Gastrocnemius medialis (tissue), 4 donors: Measurements from ENCODE around the gene CEPT1. TPM values are rescaled to one million over a fixed set of nuclear protein-coding genes. Genes with fewer than 3 reads are reported as not detected.
A peak's percentile ranks its signal among the peaks of the same experiment; 100 is the strongest.

ENCODE experiments used
- ATAC-seq, 2 donors: fragments of 150-250 bp; one replicate each; pipeline ENCODE4 v1.9.1; 2016
- DNase-seq, 2 donors: peaks; one replicate each; pipeline ENCODE4 v3.0.0-alpha.2; 2019
- H3K27ac ChIP-seq, 4 donors: fragments of 200-600 bp; sonication (generic); 1 replicate in 1 of 4; 2 replicates in 3 of 4; pipeline ENCODE4 v1.5.1; 2016 to 2018; ENCODE audit warnings: mild to moderate bottlenecking in 2 of 4, moderate library complexity in 1 of 4
- H3K27me3 ChIP-seq, 3 donors: fragments of 200-600 bp; sonication (generic) in 2 of 3; 1 replicate in 1 of 3; 2 replicates in 2 of 3; pipeline versions ENCODE4 v1.5.1 to v1.6.0; 2016 to 2019; ENCODE audit warnings: mild to moderate bottlenecking in 1 of 3, moderate library complexity in 1 of 3
- H3K36me3 ChIP-seq, 2 donors: fragments of 200-600 bp; sonication (generic) in 1 of 2; one replicate each; pipeline ENCODE4 v1.5.1; 2017 to 2018
- H3K4me1 ChIP-seq, 2 donors: fragments of 200-600 bp; sonication (generic) in 1 of 2; one replicate each; pipeline ENCODE4 v1.5.1; 2016 to 2017; ENCODE audit warnings: mild to moderate bottlenecking in 2 of 2
- H3K4me3 ChIP-seq, 4 donors: fragments of 200-600 bp; sonication (generic) in 3 of 4; 1 replicate in 1 of 4; 2 replicates in 3 of 4; pipeline ENCODE4 v1.5.1; 2016 to 2019; ENCODE audit warnings: mild to moderate bottlenecking in 2 of 4
- H3K9me3 ChIP-seq, 3 donors: fragments of 200-600 bp; sonication (generic) in 2 of 3; 1 replicate in 1 of 3; 2 replicates in 2 of 3; pipeline ENCODE4 v1.5.1; 2016 to 2019
- CTCF ChIP-seq, 5 experiments: fragments of 450-650 bp in 3 of 5; fragments of 200-600 bp in 2 of 5; sonication (generic) in 2 of 5; IDR thresholded peaks in 4 of 5; conservative IDR thresholded peaks in 1 of 5; 1 replicate in 4 of 5; 2 replicates in 1 of 5; pipeline ENCODE4 v1.5.1; 2016 to 2019; ENCODE audit warnings: antibody characterized with exemption in 5 of 5, mild to moderate bottlenecking in 3 of 5, moderate library complexity in 3 of 5
- POLR2A ChIP-seq, 2 donors: fragments of 450-650 bp; IDR thresholded peaks; one replicate each; pipeline ENCODE4 v1.6.1; 2017; ENCODE audit warnings: antibody characterized with exemption in 2 of 2, mild to moderate bottlenecking in 2 of 2, moderate library complexity in 2 of 2
- in situ Hi-C, 4 donors: fragments of 200-750 bp; cut with MboI; loops; one replicate each; pipeline versions ENCODE4 v1.15.0 to v1.8.0; 2017; ENCODE audit warnings: low sequenced_read_pairs in 4 of 4
- intact Hi-C: fragments of 100-400 bp; cut with DNase I; formaldehyde crosslinking; loops from one replicate; pipeline ENCODE4 v1.15.1; 2023; ENCODE audit warnings: low total_unique reads
- total RNA-seq, 4 donors: library from RNA; depleted of rRNA; stranded (reverse); fragments of >200 nt; gene quantifications; one replicate each; pipeline versions ENCODE4 v1.1.0 to v1.2.3, GENCODE V29; 2016

CEPT1 gene
- total RNA-seq, 4 donors from 2014 or later, result 8.2 to 14.8 (median 10.6) TPM

DNA sequence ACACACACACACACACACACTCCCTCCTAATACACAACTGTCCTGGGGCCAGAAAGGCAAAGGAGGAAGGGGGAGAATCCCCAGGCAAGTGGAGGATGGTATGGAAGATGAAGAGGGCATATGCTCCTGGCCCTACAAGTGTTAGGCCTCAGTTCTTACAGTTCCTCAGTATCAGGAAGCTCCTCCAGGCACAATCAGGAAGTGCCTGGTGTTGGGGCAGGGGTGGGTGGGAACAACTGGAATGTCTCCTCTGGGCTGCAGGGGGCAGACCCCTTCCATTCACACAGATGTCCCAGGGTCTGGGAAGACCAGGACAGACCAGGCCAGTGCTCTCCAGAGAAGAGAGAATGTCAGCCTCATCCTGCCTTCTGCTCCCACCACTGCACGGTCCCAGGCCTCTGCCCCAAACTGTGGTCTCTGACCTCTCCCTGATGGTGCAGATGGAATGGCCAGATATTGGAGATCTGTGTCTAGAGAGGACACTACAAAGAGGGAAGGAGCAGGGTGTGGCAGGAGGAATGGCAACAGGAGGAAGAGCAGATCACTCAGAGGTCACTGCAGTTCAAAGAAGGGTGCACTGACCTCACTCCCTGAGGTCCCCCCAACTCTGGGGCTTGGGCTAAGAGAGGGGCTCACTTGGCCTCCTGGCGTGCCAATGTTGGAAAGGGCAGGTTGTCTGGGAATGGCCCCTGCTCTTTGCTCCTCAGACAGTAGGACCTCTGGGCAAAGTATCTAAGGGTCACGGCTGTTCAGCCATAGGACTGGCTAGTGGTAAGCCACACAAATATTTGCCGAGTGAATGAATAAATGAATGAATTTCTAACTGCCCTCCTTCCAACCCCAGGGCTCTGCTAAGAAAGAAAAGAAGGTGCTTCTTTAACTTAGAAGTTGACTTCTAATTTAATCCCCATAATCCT is 62.9 kb downstream of the CEPT1 start:
- Histone ChIP-seq H3K36me3 (no peaks in the 10 kb centered on the region), H3K4me1 (peaks cover 0 to 5% of the 10 kb centered on the region in 2 donors), H3K27ac (peak overlapping the region in 1 of 4 donors; percentile 15), H3K27me3 (peaks cover 24 to 41% (median 26%) of the 10 kb centered on the region in 3 donors), H3K9me3 (no peaks in the 10 kb centered on the region), H3K4me3 (peak overlapping the region in 2 of 4 donors; percentile 50 to 66)
- intact Hi-C loops (no loop called here), in situ Hi-C loops (no loop called here)
- TF ChIP-seq CTCF (IDR thresholded peaks at IDR 0.05 in 4 of 5, conservative IDR thresholded peaks at IDR 0.05 in 1 of 5) (no peak), POLR2A (IDR thresholded peaks at IDR 0.05) (no peak)
- no peak for DNase-seq
- ATAC-seq, result no peak

DNA sequence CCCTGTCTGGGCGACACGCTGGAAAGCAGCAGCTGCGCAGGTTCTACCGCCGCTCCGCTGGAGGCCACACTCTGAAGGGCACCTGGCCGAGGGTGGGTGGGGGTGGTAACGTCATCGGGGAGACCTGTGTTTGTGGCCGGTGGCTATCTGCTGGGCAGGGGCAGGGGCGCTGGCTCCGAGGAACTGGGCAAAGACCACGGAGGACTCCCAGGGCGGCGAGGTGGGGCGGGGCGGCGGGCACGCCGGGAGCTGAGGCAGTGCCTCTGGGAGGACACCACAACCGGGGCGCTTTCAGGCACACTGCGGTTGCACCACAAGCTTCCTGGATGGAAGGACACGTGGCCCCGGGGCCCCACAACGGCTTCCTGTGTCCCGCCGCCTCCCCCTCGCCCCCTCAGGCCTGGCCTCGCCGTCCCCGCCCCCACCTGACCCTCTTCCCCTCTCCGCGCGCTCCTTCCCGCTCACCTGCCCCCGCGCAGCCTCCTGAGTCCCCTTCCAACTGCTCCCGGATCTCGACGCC is 63.7 kb downstream of the CEPT1 start:
- intact Hi-C loops (no loop called here), in situ Hi-C loops (no loop called here)
- H3K27ac ChIP-seq, result peak overlapping the region in 1 of 4 donors; percentile 15
- peaks cover 24 to 45% (median 26%) of the 10 kb centered on the region in 3 donors for H3K27me3 ChIP-seq
- H3K36me3 ChIP-seq, result no peaks in the 10 kb centered on the region
- peak overlapping the region; percentile 50 to 66 (median 60) for H3K4me3 ChIP-seq
- H3K4me1 ChIP-seq, result peaks cover 0 to 5% of the 10 kb centered on the region in 2 donors
- TF ChIP-seq POLR2A (IDR thresholded peaks at IDR 0.05), result no peak
- no peak for TF ChIP-seq CTCF (IDR thresholded peaks at IDR 0.05 in 4 of 5, conservative IDR thresholded peaks at IDR 0.05 in 1 of 5)
- no peak for ATAC-seq
- DNase-seq, result peak; percentile 39 to 49
- H3K9me3 ChIP-seq, result no peaks in the 10 kb centered on the region

GRCh38 chr1:111204201-111204982 is 64.4 kb downstream of the CEPT1 start:
- peaks cover 24 to 45% (median 27%) of the 10 kb centered on the region in 3 donors for H3K27me3 ChIP-seq
- H3K4me1 ChIP-seq, result peaks cover 0 to 5% of the 10 kb centered on the region in 2 donors
- H3K9me3 ChIP-seq, result no peaks in the 10 kb centered on the region
- H3K36me3 ChIP-seq, result no peaks in the 10 kb centered on the region
- peak in 1 of 2 donors; percentile 14 for DNase-seq
- H3K27ac ChIP-seq, result no peak overlapping the region
- intact Hi-C loops, result no loop called here
- peak overlapping the region; percentile 50 to 66 (median 60) for H3K4me3 ChIP-seq
- in situ Hi-C loops, result no loop called here
- peak in 1 of 2 donors; percentile 9 for ATAC-seq
- TF ChIP-seq CTCF (IDR thresholded peaks at IDR 0.05 in 4 of 5, conservative IDR thresholded peaks at IDR 0.05 in 1 of 5), result no peak
- TF ChIP-seq POLR2A (IDR thresholded peaks at IDR 0.05), result no peak

DNA sequence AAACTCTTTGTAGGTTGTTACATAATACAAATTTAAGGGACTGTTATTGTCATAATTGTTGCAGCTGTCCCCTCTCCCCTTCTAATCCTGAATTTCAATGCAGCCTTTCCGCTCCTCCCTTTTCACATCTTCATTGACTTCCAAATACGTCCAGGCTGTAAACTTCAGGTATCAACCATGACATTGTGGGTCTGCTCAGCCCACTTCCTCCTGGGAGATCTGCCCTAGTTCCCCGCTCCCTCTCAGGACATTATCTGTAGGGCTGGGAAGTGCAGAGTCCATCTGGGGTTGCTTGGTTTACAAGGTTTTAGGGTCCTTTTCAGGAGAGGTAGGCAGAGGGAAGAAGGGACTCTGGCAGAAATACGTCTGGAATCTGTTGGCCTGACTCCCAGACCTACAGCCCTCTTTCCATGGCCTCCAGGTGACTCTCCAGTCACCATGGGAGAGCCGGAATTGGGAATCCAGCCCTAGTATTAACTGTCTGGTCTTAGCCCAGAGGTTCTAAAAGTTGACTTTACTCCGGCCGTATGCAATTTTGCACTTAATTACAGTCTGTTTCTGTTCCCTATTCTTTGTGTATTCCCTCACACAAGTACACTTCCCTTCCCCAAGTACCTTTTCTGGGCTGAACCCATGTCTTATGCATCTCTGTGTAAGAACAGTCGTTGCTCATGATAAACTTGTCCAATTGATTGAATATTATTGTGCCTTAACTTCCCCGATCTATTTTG is 65.1 kb downstream of the CEPT1 start:
- H3K4me1 ChIP-seq, result peaks cover 0 to 5% of the 10 kb centered on the region in 2 donors
- TF ChIP-seq CTCF (IDR thresholded peaks at IDR 0.05 in 4 of 5, conservative IDR thresholded peaks at IDR 0.05 in 1 of 5) (no peak), POLR2A (IDR thresholded peaks at IDR 0.05) (no peak)
- in situ Hi-C loops (no loop called here), intact Hi-C loops (no loop called here)
- no peaks in the 10 kb centered on the region for H3K9me3 ChIP-seq
- peaks cover 24 to 45% (median 28%) of the 10 kb centered on the region in 3 donors for H3K27me3 ChIP-seq
- H3K36me3 ChIP-seq, result no peaks in the 10 kb centered on the region
- ATAC-seq, result no peak
- no peak for DNase-seq
- no peak overlapping the region for H3K27ac ChIP-seq
- peak overlapping the region in 1 of 4 donors; percentile 50 for H3K4me3 ChIP-seq
